BJ (cell line): Measurements from ENCODE around the gene HEATR5A. TPM values are rescaled to one million over a fixed set of nuclear protein-coding genes. Genes with fewer than 3 reads are reported as not detected.

Experiments used
- CTCF ChIA-PET: fragments of 350-600 bp; formaldehyde crosslinking; extraction: SDS; loops from one replicate; lab custom pipeline; 2021; ENCODE audit warnings: antibody characterized with exemption, inconsistent platforms; lab: Yijun Ruan, JAX
- POLR2A ChIA-PET: fragments of 300-600 bp; sonication (Branson Sonifier 250); formaldehyde crosslinking; extraction: SDS; loops from one replicate; lab custom pipeline; 2021; ENCODE audit warnings: antibody characterized with exemption; lab: Charles Lee
- DNase-seq: peaks from one replicate; pipeline ENCODE4 v3.0.0-alpha.2; 2011; ENCODE audit warnings: low read depth
- H3K27me3 ChIP-seq: 2 replicates; pipeline ENCODE4 v1.6.0; 2011; ENCODE audit warnings: low read length; ENCODE audit not compliant: control insufficient read depth, insufficient read depth
- H3K36me3 ChIP-seq: 2 replicates; pipeline ENCODE4 v1.5.1; 2011; ENCODE audit warnings: low read length; ENCODE audit not compliant: control insufficient read depth, insufficient read depth
- H3K4me3 ChIP-seq: 2 replicates; pipeline ENCODE4 v1.5.1; 2011; ENCODE audit warnings: low read depth, mild to moderate bottlenecking, control low read depth, low read length
- CTCF ChIP-seq: IDR thresholded peaks from 2 replicates; pipeline ENCODE4 v1.5.1; 2011; ENCODE audit warnings: low read depth, mild to moderate bottlenecking, control low read depth, inconsistent platforms, low read length, moderate library complexity; ENCODE audit not compliant: insufficient read depth
- polyA plus RNA-seq: library from polyadenylated mRNA; depleted of rRNA; stranded (reverse); fragments of >200 nt; gene quantifications from 2 replicates; pipeline ENCODE4 v1.2.3, GENCODE V29; 2011

The HEATR5A gene
- polyA plus RNA-seq, 1 experiment: 34.3 TPM

GRCh38 chr14:31425905-31426304, 5.6 kb upstream of the HEATR5A start:
- CTCF ChIA-PET: interaction anchor here (0.6 to 0.7 kb wide), 3 partner anchors 24 to 864 kb away, joined by 3 read pairs; no protein-coding TSS in a partner anchor
- H3K4me3 ChIP-seq: no peak overlapping the region
- POLR2A ChIA-PET: interaction anchor here (0.6 kb wide), 1 partner anchor 652 kb away, joined by 3 read pairs; no protein-coding TSS in a partner anchor
- no peaks in the 10 kb centered on the region for H3K27me3 ChIP-seq
- no peak for TF ChIP-seq CTCF
- DNase-seq: no peak
- H3K36me3 ChIP-seq: no peaks in the 10 kb centered on the region

- Histone ChIP-seq H3K27me3 (no peaks in the 10 kb centered on the region), H3K36me3 (no peaks in the 10 kb centered on the region), H3K4me3 (no peak overlapping the region)
- ChIA-PET CTCF (interaction anchor here (0.8 to 1.8 kb wide), 2 partner anchors 8 to 13 kb away, joined by 3 to 4 read pairs; no protein-coding TSS in a partner anchor), POLR2A (no interaction called here)
- TF ChIP-seq CTCF: no peak
- no peak for DNase-seq
Observed at GRCh38 chr14:31421200-31421599, 850 bp upstream of the HEATR5A start.

- ChIA-PET CTCF (interaction anchor here (1.1 to 1.8 kb wide), 4 partner anchors 15 to 60 kb away, joined by 3 to 10 read pairs (median 4); no protein-coding TSS in a partner anchor), POLR2A (interaction anchor here (1.7 kb wide), 1 partner anchor 15 kb away, joined by 7 read pairs; no protein-coding TSS in a partner anchor)
- H3K27me3 ChIP-seq: no peaks in the 10 kb centered on the region
- H3K36me3 ChIP-seq: no peaks in the 10 kb centered on the region
- no peak for TF ChIP-seq CTCF
- DNase-seq: no peak
- H3K4me3 ChIP-seq: peak overlapping the region; percentile 100
Observed at GRCh38 chr14:31419967-31420318, 407 bp downstream of the HEATR5A start.

- no peak for DNase-seq
- H3K27me3 ChIP-seq: no peaks in the 10 kb centered on the region
- H3K36me3 ChIP-seq: no peaks in the 10 kb centered on the region
- no peak for TF ChIP-seq CTCF
- ChIA-PET CTCF (interaction anchor here (1.1 to 1.8 kb wide), 4 partner anchors 15 to 59 kb away, joined by 3 to 10 read pairs (median 4); no protein-coding TSS in a partner anchor), POLR2A (interaction anchor here (1.7 kb wide), 1 partner anchor 16 kb away, joined by 7 read pairs; no protein-coding TSS in a partner anchor)
- H3K4me3 ChIP-seq: peak overlapping the region; percentile 100
Observed at GRCh38 chr14:31419179-31419966, 977 bp downstream of the HEATR5A start.

GRCh38 chr14:31418440-31418839, 1.9 kb downstream of the HEATR5A start:
- TF ChIP-seq CTCF: no peak
- no peak for DNase-seq
- H3K4me3 ChIP-seq: no peak overlapping the region

More at GRCh38 chr14:31418440-31418839, 1.9 kb downstream of the HEATR5A start:
- no peaks in the 10 kb centered on the region for H3K27me3 ChIP-seq
- no peaks in the 10 kb centered on the region for H3K36me3 ChIP-seq
- POLR2A ChIA-PET: no interaction called here
- CTCF ChIA-PET: no interaction called here
